Lung microvascular endothelial cell (primary cell): ENCODE measurements around the gene SLC4A2. TPM values are rescaled to one million over a fixed set of nuclear protein-coding genes. Genes with fewer than 3 reads are reported as not detected.
A peak's percentile ranks its signal among the peaks of the same experiment; 100 is the strongest.

ENCODE experiments used
- DNase-seq, 2 donors: peaks; one replicate each; pipeline versions ENCODE4 v3.0.0 to v3.0.0-alpha.2; 2010; ENCODE audit warnings: low read depth in 2 of 2
- total RNA-seq: library from RNA; depleted of rRNA; stranded (reverse); fragments of >200 nt; gene quantifications from 2 replicates; pipeline ENCODE4 v1.2.1, GENCODE V29; 2014

The SLC4A2 gene
- total RNA-seq, 1 donor from 2014 or later = 72.8 TPM

- no peak for DNase-seq
Observed at GRCh38 chr7:151062111-151062398, 2.7 kb downstream of the SLC4A2 start.

- no peak for DNase-seq
Observed at GRCh38 chr7:151062399-151063211, 3.2 kb downstream of the SLC4A2 start.

GRCh38 chr7:151063212-151063561, 3.8 kb downstream of the SLC4A2 start:
- no peak for DNase-seq

GRCh38 chr7:151064454-151064853, 5.1 kb downstream of the SLC4A2 start:
- DNase-seq = no peak

DNA sequence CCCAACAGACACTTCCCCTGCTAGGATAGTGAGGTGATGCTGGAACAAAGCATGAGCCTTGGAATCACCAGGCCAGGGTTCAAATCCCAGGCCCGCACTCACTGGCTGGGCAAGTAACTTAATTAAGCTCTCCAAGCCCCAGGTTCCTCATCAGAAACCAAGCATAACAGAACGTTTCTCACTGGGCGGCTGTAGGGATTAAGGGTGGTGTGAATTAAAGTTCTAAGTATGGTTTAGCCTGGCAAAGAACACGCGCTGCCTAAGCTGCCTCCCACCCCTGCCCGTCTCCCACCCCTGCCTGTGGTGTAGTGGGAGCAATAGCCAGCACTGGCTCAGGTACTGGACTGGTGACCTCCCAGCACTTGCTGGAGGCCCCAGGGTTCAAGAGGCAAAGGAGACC, 5.6 kb downstream of the SLC4A2 start:
- DNase-seq = no peak

DNA sequence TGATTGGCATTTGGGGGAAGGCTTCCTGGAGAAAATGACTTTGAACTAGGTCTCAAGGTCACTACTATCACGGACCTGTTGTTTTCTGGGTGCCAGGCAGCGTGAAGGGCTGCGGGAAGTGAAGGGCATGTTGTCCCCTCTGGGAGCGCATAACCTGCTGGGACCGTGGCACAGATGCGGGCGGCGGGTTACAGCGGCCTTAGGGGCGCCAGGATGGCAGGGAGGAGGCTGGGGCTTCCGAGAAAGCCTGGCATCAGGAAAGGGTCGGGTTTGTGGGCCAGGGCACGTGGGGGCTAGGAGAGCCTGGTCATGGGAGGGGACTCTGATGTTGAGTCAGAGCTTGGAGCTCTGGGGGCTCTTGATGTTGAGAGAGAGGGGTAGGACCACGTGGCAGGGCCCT, 6.1 kb downstream of the SLC4A2 start:
- no peak for DNase-seq

DNA sequence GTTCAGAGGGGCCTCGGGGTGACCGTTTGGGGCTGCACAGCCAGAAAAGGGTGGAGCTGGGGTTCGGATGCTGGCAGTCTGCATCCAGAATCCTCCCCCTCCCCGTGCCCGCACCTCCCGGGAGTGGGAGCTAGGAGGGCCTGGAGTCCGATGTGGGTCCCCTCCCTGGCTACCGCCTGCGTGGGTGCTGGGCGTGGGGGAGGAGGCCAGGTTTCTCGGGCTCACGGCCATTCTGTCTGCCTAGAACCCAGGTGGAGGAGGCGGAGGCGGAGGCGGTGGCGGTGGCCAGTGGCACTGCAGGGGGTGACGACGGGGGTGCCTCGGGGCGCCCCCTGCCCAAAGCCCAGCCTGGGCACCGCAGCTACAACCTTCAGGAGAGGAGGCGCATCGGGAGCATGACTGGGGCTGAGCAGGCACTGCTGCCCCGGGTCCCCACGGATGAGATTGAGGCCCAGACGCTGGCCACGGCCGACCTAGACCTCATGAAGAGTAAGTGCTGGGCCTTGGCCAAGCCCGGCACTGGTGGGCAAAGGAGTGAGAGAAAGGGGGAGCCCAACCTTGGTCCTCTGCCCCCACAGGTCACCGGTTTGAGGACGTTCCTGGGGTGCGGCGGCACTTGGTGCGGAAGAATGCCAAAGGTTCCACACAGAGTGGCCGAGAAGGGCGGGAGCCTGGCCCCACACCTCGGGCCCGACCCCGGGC, 7.0 kb downstream of the SLC4A2 start:
- DNase-seq = no peak

DNA sequence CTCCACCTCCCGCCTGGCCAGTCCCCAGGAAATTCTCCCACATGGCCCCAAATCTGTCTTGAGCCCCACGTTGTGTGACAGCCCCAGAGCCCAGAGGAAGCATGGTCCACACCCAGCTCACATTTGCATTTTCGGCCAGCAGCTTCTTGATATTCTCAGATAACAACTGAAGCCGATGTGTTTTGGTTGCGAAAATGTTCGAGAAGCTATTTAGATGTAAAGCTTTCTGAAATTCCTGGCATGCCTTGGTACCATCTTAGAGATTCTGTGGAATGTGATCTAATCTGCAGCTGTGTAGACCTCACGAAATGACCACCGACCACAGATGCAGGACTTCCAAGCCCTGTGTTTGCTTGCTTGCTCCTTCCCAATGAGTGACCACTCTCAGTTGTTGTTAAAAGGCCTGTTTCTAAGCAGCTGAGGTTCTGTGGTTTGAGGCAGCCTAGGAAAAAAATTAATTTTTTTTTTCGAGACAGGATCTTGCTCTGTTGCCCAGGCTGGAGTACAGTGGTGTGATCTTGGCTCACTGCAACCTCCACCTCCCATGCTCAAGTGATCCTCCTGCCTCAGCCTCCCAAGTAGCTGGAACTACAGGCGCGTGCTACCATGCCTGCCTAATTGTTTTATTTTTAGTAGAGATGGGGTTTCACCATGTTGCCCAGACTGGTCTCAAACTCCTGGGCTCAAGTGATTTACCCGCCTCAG, 8.8 kb downstream of the SLC4A2 start:
- DNase-seq = no peak

GRCh38 chr7:151069841-151070573, 10.6 kb downstream of the SLC4A2 start:
- no peak for DNase-seq

- DNase-seq = no peak
Observed at GRCh38 chr7:151070574-151070960, 11.2 kb downstream of the SLC4A2 start.

GRCh38 chr7:151071032-151071866, 11.9 kb downstream of the SLC4A2 start:
- DNase-seq = no peak

- DNase-seq = no peak
Observed at GRCh38 chr7:151073990-151074389, 14.6 kb downstream of the SLC4A2 start.

DNA sequence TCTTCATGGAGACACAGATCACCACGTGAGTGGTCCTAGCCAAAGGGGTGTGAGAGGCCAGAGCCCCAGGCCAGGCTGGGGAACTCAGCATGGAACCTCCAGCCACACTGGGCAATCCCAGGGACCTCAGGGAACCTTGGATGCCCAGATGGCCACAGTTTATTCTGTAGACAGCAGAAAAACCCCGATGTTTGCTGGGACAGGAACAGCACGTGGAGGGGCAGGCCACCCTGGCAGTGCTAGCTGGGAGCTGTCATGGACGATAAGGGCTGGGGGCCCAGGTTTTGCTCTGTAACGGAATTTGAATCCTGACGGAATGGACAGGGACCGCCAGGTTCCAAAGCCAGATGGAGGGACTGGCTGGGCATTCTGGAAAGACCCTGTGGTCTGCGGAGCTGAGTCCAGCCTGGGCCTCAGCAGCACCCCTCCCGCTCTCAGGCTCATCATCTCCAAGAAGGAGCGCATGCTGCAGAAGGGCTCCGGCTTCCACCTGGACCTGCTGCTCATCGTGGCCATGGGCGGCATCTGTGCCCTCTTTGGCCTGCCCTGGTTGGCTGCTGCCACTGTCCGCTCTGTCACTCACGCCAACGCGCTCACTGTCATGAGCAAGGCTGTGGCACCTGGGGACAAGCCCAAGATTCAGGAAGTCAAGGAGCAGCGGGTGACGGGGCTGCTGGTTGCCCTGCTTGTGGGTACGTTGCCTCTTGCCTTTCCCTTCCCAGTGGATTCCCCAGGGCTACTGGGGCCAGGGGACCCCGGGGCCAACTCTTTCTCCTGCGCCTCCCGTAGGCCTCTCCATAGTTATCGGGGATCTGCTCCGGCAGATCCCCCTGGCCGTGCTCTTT, 15.7 kb downstream of the SLC4A2 start:
- no peak for DNase-seq

DNA sequence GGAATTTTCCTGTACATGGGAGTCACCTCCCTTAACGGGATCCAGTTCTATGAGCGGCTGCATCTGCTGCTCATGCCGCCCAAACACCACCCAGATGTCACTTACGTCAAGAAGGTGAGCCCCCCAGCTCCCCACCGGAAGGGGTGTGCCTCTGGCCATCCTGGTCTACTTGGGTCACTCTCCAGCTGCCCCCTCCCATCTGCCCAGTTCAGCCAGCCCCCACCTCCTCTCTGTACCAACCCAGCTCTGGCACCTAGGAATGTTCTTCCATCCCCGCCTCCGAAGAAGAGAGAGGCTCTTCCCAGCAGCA, 16.2 kb downstream of the SLC4A2 start:
- DNase-seq = no peak

DNA sequence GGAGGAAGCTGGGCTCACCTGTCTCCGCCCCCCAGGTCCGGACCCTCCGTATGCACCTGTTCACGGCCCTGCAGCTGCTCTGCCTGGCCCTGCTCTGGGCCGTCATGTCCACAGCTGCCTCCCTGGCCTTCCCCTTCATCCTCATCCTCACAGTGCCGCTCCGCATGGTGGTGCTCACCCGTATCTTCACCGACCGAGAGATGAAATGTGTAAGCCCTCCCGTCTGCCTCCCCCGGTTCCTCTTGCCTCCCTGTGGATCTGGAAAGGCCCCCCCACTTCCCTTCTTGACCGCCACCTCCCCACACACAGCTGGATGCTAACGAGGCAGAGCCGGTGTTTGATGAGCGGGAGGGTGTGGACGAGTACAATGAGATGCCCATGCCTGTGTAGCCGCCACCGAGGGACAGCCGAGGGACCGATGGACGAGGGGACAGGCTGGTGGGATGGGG, 16.6 kb downstream of the SLC4A2 start:
- no peak for DNase-seq

DNA sequence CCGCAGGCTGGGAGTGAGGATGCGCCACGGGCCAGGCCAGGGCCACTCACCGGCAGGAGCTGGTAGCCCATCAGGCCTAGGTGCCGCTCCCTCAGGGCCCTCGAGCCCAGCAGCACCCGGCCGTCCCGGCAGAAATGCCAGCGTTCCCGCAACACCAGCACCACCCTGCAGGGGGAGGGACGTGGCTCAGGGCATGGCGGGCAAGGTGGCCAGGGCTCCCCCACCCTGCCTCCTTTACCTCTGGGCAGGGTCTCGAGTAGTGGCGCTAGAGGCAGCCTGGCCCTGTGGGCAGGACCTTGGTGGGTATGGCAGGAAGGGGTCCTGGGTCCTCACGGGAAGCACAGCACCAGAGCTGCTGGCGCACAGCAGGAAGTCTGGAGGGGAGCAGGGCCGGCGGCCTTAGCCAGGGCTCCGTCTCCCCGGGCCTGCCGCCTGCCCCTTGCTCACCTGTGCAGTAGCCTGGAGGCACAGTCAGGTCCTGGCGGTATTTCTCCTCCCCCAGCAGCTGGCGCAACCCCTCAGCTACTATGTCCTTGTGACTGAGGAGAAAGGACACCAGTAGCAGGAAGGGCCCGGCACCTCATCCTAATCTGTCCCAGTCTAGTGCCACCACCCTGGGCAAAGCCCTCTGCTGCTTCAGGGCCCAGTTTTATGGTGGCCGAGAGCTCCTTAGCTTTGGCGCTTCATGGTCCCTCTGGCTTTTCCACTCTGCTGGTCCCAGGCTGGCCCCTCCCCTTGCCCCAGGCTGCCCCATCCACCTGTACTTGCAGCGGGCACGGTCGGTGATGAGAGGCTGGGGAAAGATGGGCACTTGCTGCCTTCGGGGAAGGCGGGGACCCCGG, 17.7 kb downstream of the SLC4A2 start:
- peak; percentile 24 to 42 for DNase-seq

DNA sequence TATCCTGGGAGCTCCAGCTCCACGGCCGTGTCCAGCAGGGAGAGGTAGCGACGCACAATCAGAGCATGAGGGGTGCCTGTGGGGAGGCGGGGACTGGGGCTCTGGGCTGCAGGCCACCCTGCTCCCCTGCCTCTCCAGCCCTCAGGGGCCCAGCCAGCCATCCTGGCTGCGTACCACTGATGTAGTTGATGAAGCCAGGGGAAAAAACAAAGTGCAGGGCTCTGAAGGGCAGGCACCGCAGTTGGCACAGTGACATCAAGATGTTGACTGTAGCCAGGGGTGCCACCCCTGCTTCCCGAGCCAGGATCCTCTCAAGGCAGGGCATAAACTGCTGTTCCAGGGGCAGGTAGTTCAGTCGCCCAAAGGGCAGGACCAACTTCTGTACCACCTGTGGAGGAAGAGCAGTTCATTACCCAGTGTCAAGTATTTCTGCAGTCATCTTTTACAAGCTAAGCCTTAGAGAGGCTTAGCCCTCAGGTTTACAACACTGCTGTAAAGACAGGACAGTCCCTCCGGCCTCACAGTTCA, 18.4 kb downstream of the SLC4A2 start:
- DNase-seq = no peak

GRCh38 chr7:151078233-151079040, 19.0 kb downstream of the SLC4A2 start:
- DNase-seq = no peak
